Transverse colon (tissue), 3 donors: ENCODE data around the gene RNF169.

Experiments used
- CTCF ChIP-seq, 5 experiments: fragments of 200-600 bp in 3 of 5; fragments of 450-650 bp in 2 of 5; sonication (generic) in 3 of 5; IDR thresholded peaks; 1 replicate in 2 of 5; 2 replicates in 3 of 5; pipeline ENCODE4 v1.5.1; 2016 to 2017; ENCODE audit warnings: antibody characterized with exemption in 5 of 5, inconsistent platforms in 3 of 5, mild to moderate bottlenecking in 2 of 5, moderate library complexity in 1 of 5
- POLR2A ChIP-seq: fragments of 450-650 bp; IDR thresholded peaks from one replicate; pipeline ENCODE4 v1.6.1; 2016; ENCODE audit warnings: antibody characterized with exemption, mild to moderate bottlenecking, moderate library complexity

GRCh38 chr11:74815966-74816365 is 67.3 kb downstream of the RNF169 start:
- TF ChIP-seq CTCF (IDR thresholded peaks at IDR 0.05) = no peak
- TF ChIP-seq POLR2A = no peak
